Nephron (organoid): ENCODE results near the gene SPTBN5.

Source experiments
- H3K27ac Mint-ChIP-seq, 3 experiments: 2 replicates each; pipeline ENCODE4 v1.8.0; 2020; ENCODE audit warnings: mixed read lengths in 3 of 3, mild to moderate bottlenecking in 2 of 3, moderate library complexity in 1 of 3
- H3K27me3 Mint-ChIP-seq: 2 replicates; pipeline ENCODE4 v1.8.0; 2021; ENCODE audit warnings: low read depth, mild to moderate bottlenecking, moderate library complexity, mixed read lengths
- H3K36me3 Mint-ChIP-seq: 2 replicates; pipeline ENCODE4 v1.8.0; 2020; ENCODE audit warnings: low read depth, mixed read lengths
- H3K4me1 Mint-ChIP-seq: 2 replicates; pipeline ENCODE4 v1.8.0; 2020; ENCODE audit warnings: mixed read lengths
- H3K4me3 Mint-ChIP-seq, 3 experiments: 2 replicates each; pipeline ENCODE4 v1.8.0; 2020; ENCODE audit warnings: mild to moderate bottlenecking in 3 of 3, mixed read lengths in 3 of 3, moderate library complexity in 2 of 3
- H3K9me3 Mint-ChIP-seq: 2 replicates; pipeline ENCODE4 v1.8.0; 2020; ENCODE audit warnings: mixed read lengths
- CTCF ChIP-seq, 3 experiments: fragments of 200-600 bp; sonication (generic); IDR thresholded peaks; one replicate each; pipeline ENCODE4 v1.5.0; 2021; ENCODE audit warnings: antibody characterized with exemption in 3 of 3; ENCODE audit not compliant: unreplicated experiment in 3 of 3

Gene SPTBN5

GRCh38 chr15:41881550-41881919, 12.3 kb downstream of the SPTBN5 start:
- Mint-ChIP-seq H3K9me3 (no peaks in the 10 kb centered on the region), H3K27me3 (peaks cover 32% of the 10 kb centered on the region)

GRCh38 chr15:41881086-41881485, 12.8 kb downstream of the SPTBN5 start:
- Mint-ChIP-seq H3K27ac (peak overlapping the region in 1 of 3 experiments; percentile 31), H3K4me1 (peaks cover 20% of the 10 kb centered on the region), H3K36me3 (no peaks in the 10 kb centered on the region), H3K4me3 (peak overlapping the region; percentile 10 to 29 (median 21)), H3K9me3 (no peaks in the 10 kb centered on the region), H3K27me3 (peaks cover 32% of the 10 kb centered on the region)
- no peak for TF ChIP-seq CTCF (IDR thresholded peaks at IDR 0.05; ENCODE audit: unreplicated experiment in 3 of 3)

More at GRCh38 chr15:41881550-41881919, 12.3 kb downstream of the SPTBN5 start:
- Mint-ChIP-seq H3K4me1 (peaks cover 20% of the 10 kb centered on the region), H3K27ac (peak overlapping the region in 1 of 3 experiments; percentile 31), H3K36me3 (no peaks in the 10 kb centered on the region), H3K4me3 (peak overlapping the region; percentile 10 to 29 (median 21))
- no peak for TF ChIP-seq CTCF (IDR thresholded peaks at IDR 0.05; ENCODE audit: unreplicated experiment in 3 of 3)

GRCh38 chr15:41880156-41880877, 13.5 kb downstream of the SPTBN5 start:
- TF ChIP-seq CTCF (IDR thresholded peaks at IDR 0.05; ENCODE audit: unreplicated experiment in 3 of 3) = no peak
- H3K27ac Mint-ChIP-seq = no peak overlapping the region
- H3K36me3 Mint-ChIP-seq = no peaks in the 10 kb centered on the region
- peaks cover 20% of the 10 kb centered on the region for H3K4me1 Mint-ChIP-seq
- H3K9me3 Mint-ChIP-seq = no peaks in the 10 kb centered on the region
- peaks cover 32% of the 10 kb centered on the region for H3K27me3 Mint-ChIP-seq
- H3K4me3 Mint-ChIP-seq = no peak overlapping the region

- Mint-ChIP-seq H3K27ac (no peak overlapping the region), H3K36me3 (no peaks in the 10 kb centered on the region), H3K4me3 (no peak overlapping the region), H3K27me3 (peaks cover 28% of the 10 kb centered on the region), H3K4me1 (peaks cover 15% of the 10 kb centered on the region), H3K9me3 (no peaks in the 10 kb centered on the region)
- no peak for TF ChIP-seq CTCF (IDR thresholded peaks at IDR 0.05; ENCODE audit: unreplicated experiment in 3 of 3)
Observed at GRCh38 chr15:41879321-41879845, 14.5 kb downstream of the SPTBN5 start.

- H3K36me3 Mint-ChIP-seq = no peaks in the 10 kb centered on the region
- H3K4me1 Mint-ChIP-seq = peaks cover 15% of the 10 kb centered on the region
- no peak overlapping the region for H3K27ac Mint-ChIP-seq
- peaks cover 22% of the 10 kb centered on the region for H3K27me3 Mint-ChIP-seq
- H3K9me3 Mint-ChIP-seq = no peaks in the 10 kb centered on the region
- TF ChIP-seq CTCF (IDR thresholded peaks at IDR 0.05; ENCODE audit: unreplicated experiment in 3 of 3) = no peak
- H3K4me3 Mint-ChIP-seq = no peak overlapping the region
Observed at GRCh38 chr15:41878355-41878699, 15.5 kb downstream of the SPTBN5 start.
